Fibroblast of skin of right biceps (primary cell): ENCODE data around the gene TVP23A.
"Not testable (repeated sequence)": the region's sequence is repeated elsewhere in the genome, so short reads cannot be mapped to it uniquely, and the experiment has no call there.

Experiments used
- DNase-seq: peaks from one replicate; pipeline ENCODE4 v3.0.0-alpha.2; 2013

The TVP23A gene

GRCh38 chr16:10743610-10744369 lies 74.8 kb downstream of the TVP23A start, which contains the start of gene NUBP1:
NUBP1 (plus strand) TSS chr16:10743842; CDS start chr16:10743864, 22 bp downstream.
- DNase-seq: peak; percentile 97

GRCh38 chr16:10743227-10743609 lies 75.4 kb downstream of the TVP23A start:
- no peak for DNase-seq

- peak; percentile 25 for DNase-seq
Measured at GRCh38 chr16:10741844-10742243, 76.8 kb downstream of the TVP23A start.

GRCh38 chr16:10741249-10741648 lies 77.3 kb downstream of the TVP23A start:
- DNase-seq: not testable (repeated sequence)

GRCh38 chr16:10740845-10741208 lies 77.8 kb downstream of the TVP23A start:
- DNase-seq: no peak

- DNase-seq: no peak
Measured at GRCh38 chr16:10740000-10740844, 78.4 kb downstream of the TVP23A start.

GRCh38 chr16:10738231-10739077 lies 80.1 kb downstream of the TVP23A start:
- peak; percentile 85 for DNase-seq

- peak; percentile 62 for DNase-seq
Measured at GRCh38 chr16:10737068-10737625, 81.4 kb downstream of the TVP23A start.

GRCh38 chr16:10731790-10732189 lies 86.8 kb downstream of the TVP23A start:
- DNase-seq: no peak

- DNase-seq: peak; percentile 51
Measured at GRCh38 chr16:10729104-10730048, 89.2 kb downstream of the TVP23A start.

GRCh38 chr16:10728003-10728887 lies 90.3 kb downstream of the TVP23A start:
- no peak for DNase-seq
